Fibroblast of skin of right quadriceps (primary cell): Measurements from ENCODE around the gene MOSPD3.

ENCODE experiments used
- DNase-seq: peaks from one replicate; pipeline ENCODE4 v3.0.0-alpha.2; 2013

MOSPD3 gene

GRCh38 chr7:100595188-100595587 is 17.2 kb upstream of the MOSPD3 start:
- DNase-seq = no peak

- no peak for DNase-seq
These were observed 13.9 kb upstream of the MOSPD3 start for GRCh38 chr7:100598425-100598824.

- DNase-seq = no peak
These were observed 12.2 kb upstream of the MOSPD3 start for GRCh38 chr7:100599911-100600729.

- no peak for DNase-seq
These were observed 11.7 kb upstream of the MOSPD3 start for GRCh38 chr7:100600730-100601038.

- DNase-seq = peak; percentile 97
These were observed 9.2 kb upstream of the MOSPD3 start for GRCh38 chr7:100602889-100603725.

GRCh38 chr7:100603726-100604027 is 8.7 kb upstream of the MOSPD3 start:
- peak; percentile 54 for DNase-seq

GRCh38 chr7:100604028-100604975 is 8.0 kb upstream of the MOSPD3 start:
- DNase-seq = peak; percentile 86

GRCh38 chr7:100604976-100605911 is 7.1 kb upstream of the MOSPD3 start:
- no peak for DNase-seq

- no peak for DNase-seq
These were observed 6.0 kb upstream of the MOSPD3 start for GRCh38 chr7:100606313-100606712.

GRCh38 chr7:100607111-100607510 is 5.2 kb upstream of the MOSPD3 start:
- DNase-seq = no peak

- DNase-seq = no peak
These were observed 2.4 kb upstream of the MOSPD3 start for GRCh38 chr7:100609958-100610357.

GRCh38 chr7:100612730-100613390 is 520 bp downstream of the MOSPD3 start:
- DNase-seq = no peak

- no peak for DNase-seq
These were observed 1.3 kb downstream of the MOSPD3 start for GRCh38 chr7:100613412-100614175.

GRCh38 chr7:100614308-100614861 is 2.0 kb downstream of the MOSPD3 start:
- DNase-seq = no peak

- no peak for DNase-seq
These were observed 7.9 kb downstream of the MOSPD3 start for GRCh38 chr7:100620239-100620638.

- DNase-seq = no peak
These were observed 8.5 kb downstream of the MOSPD3 start for GRCh38 chr7:100620804-100621203.

- DNase-seq = no peak
These were observed 9.2 kb downstream of the MOSPD3 start for GRCh38 chr7:100621554-100621953.

- no peak for DNase-seq
These were observed 11.8 kb downstream of the MOSPD3 start for GRCh38 chr7:100623951-100624824.

GRCh38 chr7:100626055-100626454 is 13.7 kb downstream of the MOSPD3 start:
- no peak for DNase-seq
